Neural crest cell (in vitro differentiated cells): ENCODE results near the gene NTNG1. TPM values are rescaled to one million over a fixed set of nuclear protein-coding genes. Genes with fewer than 3 reads are reported as not detected.

Experiments used
- DNase-seq: peaks from one replicate; pipeline ENCODE4 v3.0.0; 2021; ENCODE audit warnings: low read depth, mixed read lengths, low spot score
- H3K27ac Mint-ChIP-seq: one replicate; pipeline ENCODE4 v1.8.0; 2021; ENCODE audit warnings: mild to moderate bottlenecking, mixed read lengths; ENCODE audit not compliant: unreplicated experiment
- H3K27me3 Mint-ChIP-seq: 2 replicates; pipeline ENCODE4 v1.8.0; 2021; ENCODE audit warnings: low read depth, mild to moderate bottlenecking, mixed read lengths
- H3K36me3 Mint-ChIP-seq: 2 replicates; pipeline ENCODE4 v1.8.0; 2021; ENCODE audit warnings: low read depth, mild to moderate bottlenecking, mixed read lengths
- H3K4me1 Mint-ChIP-seq: 2 replicates; pipeline ENCODE4 v1.8.0; 2021; ENCODE audit warnings: mixed read lengths
- H3K4me3 Mint-ChIP-seq: one replicate; pipeline ENCODE4 v1.8.0; 2021; ENCODE audit warnings: mild to moderate bottlenecking, mixed read lengths
- H3K9me3 Mint-ChIP-seq: 2 replicates; pipeline ENCODE4 v1.8.0; 2021; ENCODE audit warnings: mixed read lengths
- CTCF ChIP-seq: fragments of 200-600 bp; sonication (generic); conservative IDR thresholded peaks from 2 replicates; pipeline ENCODE4 v1.5.0; 2021; ENCODE audit warnings: antibody characterized with exemption, mild to moderate bottlenecking
- total RNA-seq: library from RNA; stranded (reverse); gene quantifications from 2 replicates; pipeline ENCODE4 v1.2.1, GENCODE V29; 2021

Gene NTNG1
- total RNA-seq, 1 donor from 2014 or later, result 1.1 TPM

GRCh38 chr1:107291987-107292386 is 151.1 kb downstream of the NTNG1 start:
- no peak overlapping the region for H3K27ac Mint-ChIP-seq
- no peak overlapping the region for H3K4me3 Mint-ChIP-seq
- H3K27me3 Mint-ChIP-seq, result no peaks in the 10 kb centered on the region
- H3K4me1 Mint-ChIP-seq, result no peaks in the 10 kb centered on the region
- no peaks in the 10 kb centered on the region for H3K9me3 Mint-ChIP-seq
- no peaks in the 10 kb centered on the region for H3K36me3 Mint-ChIP-seq
- TF ChIP-seq CTCF, result no peak
- no peak for DNase-seq

DNA sequence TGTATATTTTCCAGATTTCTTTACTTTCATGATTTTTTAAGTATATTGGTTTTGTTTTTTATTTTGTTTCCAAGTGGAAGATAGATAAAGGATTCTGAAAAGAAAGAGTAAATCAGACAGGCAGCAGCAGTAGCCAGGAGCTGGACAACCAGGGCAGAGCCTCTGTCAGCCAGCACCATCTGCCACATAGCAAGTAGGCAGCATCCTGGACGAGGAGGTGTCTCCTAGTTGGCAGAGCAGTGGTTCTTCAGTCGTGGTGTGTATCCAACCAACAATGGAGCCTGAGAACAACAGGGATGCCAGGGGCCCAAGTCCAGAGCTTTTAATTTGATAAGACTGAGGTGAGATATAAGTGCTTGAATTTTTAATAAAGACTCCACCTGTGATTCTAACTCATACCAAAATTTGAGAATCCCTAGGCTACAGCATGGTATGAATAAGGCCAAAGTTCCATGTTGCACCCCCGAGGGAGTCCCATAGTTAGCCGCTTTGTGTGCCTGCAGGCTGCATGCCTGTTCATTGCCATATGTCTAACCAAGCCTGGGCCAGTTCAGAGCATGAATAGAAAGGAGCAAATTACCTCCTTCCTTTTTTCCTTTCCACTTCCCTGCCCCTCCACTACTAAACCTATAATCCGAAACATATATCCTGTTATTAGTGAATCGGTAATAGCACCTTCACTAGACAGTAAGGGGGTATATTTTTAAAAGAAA is 153.2 kb downstream of the NTNG1 start:
- no peak for DNase-seq
- Mint-ChIP-seq H3K9me3 (no peaks in the 10 kb centered on the region), H3K4me3 (no peak overlapping the region), H3K27ac (no peak overlapping the region), H3K36me3 (no peaks in the 10 kb centered on the region), H3K4me1 (no peaks in the 10 kb centered on the region), H3K27me3 (no peaks in the 10 kb centered on the region)
- no peak for TF ChIP-seq CTCF

DNA sequence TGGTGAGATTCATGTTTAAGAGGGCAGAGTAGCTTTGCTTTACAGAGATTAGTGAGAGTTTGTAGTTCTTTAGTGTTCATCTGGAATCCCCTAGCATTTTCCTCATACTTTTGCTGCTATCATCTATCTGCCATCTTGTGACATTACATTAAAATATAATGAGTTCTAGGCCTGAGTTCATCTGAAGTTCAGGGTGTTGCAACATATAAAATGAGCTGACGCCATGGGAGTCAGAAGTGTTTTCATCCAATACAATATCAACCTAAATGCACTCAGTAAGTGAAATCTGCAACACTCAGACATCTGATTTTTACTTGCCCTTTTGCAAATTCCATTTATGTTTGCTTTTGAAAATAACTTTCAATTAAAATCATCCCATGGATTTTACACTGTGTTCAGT is 153.8 kb downstream of the NTNG1 start:
- Mint-ChIP-seq H3K4me1 (no peaks in the 10 kb centered on the region), H3K27me3 (no peaks in the 10 kb centered on the region), H3K4me3 (no peak overlapping the region), H3K27ac (no peak overlapping the region), H3K36me3 (no peaks in the 10 kb centered on the region), H3K9me3 (no peaks in the 10 kb centered on the region)
- DNase-seq, result no peak
- no peak for TF ChIP-seq CTCF

DNA sequence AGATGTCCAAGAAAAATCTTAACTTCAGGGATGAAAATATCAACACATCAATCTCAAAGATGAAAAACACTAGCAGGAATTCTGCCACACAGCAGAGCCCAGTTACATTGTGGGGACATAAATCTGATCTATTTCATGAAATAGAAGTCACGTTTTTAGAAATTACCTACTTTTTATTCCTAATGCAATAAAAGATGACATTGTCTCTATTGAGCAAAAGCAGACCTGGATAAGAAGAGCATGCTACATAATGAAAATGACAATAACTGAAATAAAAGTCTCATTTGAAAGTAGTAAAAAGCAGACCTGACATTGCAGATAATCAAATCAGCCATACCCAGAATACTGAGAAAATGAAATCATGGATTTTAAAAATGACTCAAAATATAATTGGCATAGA is 156.8 kb downstream of the NTNG1 start:
- Mint-ChIP-seq H3K4me3 (no peak overlapping the region), H3K36me3 (no peaks in the 10 kb centered on the region), H3K27me3 (peaks cover 2% of the 10 kb centered on the region)

DNA sequence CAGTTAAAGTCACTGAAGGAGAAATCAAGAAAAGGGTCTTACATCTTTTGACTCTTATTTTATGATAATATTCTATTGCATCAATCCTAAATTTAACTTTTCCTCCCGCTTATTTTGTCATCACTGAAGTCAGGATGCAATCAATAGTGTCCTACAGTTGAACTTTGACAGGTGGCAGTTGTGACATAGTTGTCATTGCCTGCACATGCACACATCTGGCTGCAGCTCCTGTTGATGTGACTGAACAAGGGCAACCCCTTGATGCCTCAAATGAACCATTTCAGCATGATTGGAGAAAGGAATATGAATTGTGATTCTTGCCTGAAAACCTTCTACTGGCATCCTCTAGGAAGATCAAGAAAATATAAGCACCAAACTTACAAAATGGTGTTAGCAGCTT is 157.7 kb downstream of the NTNG1 start:
- Mint-ChIP-seq H3K9me3 (no peaks in the 10 kb centered on the region), H3K27me3 (peaks cover 2% of the 10 kb centered on the region), H3K4me1 (no peaks in the 10 kb centered on the region), H3K27ac (no peak overlapping the region), H3K36me3 (no peaks in the 10 kb centered on the region), H3K4me3 (no peak overlapping the region)
- no peak for TF ChIP-seq CTCF
- DNase-seq, result no peak

More for the DNA sequence above, 156.8 kb downstream of the NTNG1 start:
- DNase-seq, result no peak
- H3K4me1 Mint-ChIP-seq, result no peaks in the 10 kb centered on the region
- no peaks in the 10 kb centered on the region for H3K9me3 Mint-ChIP-seq
- no peak for TF ChIP-seq CTCF
- no peak overlapping the region for H3K27ac Mint-ChIP-seq
